ENCODE data around the gene PRTN3. TPM values are rescaled to one million over a fixed set of nuclear protein-coding genes. Genes with fewer than 3 reads are reported as not detected.
A peak's percentile ranks its signal among the peaks of the same experiment; 100 is the strongest.

Gene PRTN3
- total and polyA plus RNA-seq, 4 donors: 0.17 to 225 (median 1.7) TPM

DNA sequence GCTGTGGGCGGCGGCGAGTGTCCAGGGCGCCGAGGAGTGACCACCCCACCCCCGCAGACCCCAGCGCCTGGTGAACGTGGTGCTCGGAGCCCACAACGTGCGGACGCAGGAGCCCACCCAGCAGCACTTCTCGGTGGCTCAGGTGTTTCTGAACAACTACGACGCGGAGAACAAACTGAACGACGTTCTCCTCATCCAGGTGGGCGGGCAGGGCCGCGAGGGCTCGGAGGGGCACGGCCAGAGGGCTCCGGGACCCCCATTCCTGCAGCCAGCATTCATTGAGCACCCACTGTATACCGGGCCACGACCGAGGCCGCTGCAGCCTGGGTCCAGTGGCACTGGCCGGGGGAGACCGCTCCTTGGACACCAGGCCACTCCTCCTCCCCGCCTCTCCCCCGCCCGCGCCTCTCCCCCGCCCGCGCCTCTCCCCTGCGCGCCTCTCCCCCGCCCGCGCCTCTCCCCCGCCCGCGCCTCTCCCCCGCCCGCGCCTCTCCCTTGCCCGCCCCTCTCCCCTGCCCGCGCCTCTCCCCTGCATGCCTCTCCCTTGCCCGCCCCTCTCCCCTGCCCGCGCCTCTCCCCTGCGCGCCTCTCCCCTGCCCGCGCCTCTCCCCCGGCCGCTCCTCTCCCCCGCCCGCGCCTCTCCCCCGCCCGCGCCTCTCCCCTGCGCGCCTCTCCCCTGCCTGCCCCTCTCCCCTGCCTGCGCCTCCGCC, 3.2 kb downstream of the PRTN3 start:
- TF ChIP-seq SP1 (IDR thresholded peaks at IDR 0.05): no peak
- no peak for TF ChIP-seq ATF3 (IDR thresholded peaks at IDR 0.05)
- TF ChIP-seq TAF1 (conservative IDR thresholded peaks at IDR 0.05): no peak
- no peak for TF ChIP-seq HNF4G (IDR thresholded peaks at IDR 0.05)
- TF ChIP-seq EGR1 (IDR thresholded peaks at IDR 0.05; ENCODE audit: low read depth in 2 of 2): no peak
- TF ChIP-seq NR2F2 (IDR thresholded peaks at IDR 0.05): no peak
- TF ChIP-seq, protein P1, sequence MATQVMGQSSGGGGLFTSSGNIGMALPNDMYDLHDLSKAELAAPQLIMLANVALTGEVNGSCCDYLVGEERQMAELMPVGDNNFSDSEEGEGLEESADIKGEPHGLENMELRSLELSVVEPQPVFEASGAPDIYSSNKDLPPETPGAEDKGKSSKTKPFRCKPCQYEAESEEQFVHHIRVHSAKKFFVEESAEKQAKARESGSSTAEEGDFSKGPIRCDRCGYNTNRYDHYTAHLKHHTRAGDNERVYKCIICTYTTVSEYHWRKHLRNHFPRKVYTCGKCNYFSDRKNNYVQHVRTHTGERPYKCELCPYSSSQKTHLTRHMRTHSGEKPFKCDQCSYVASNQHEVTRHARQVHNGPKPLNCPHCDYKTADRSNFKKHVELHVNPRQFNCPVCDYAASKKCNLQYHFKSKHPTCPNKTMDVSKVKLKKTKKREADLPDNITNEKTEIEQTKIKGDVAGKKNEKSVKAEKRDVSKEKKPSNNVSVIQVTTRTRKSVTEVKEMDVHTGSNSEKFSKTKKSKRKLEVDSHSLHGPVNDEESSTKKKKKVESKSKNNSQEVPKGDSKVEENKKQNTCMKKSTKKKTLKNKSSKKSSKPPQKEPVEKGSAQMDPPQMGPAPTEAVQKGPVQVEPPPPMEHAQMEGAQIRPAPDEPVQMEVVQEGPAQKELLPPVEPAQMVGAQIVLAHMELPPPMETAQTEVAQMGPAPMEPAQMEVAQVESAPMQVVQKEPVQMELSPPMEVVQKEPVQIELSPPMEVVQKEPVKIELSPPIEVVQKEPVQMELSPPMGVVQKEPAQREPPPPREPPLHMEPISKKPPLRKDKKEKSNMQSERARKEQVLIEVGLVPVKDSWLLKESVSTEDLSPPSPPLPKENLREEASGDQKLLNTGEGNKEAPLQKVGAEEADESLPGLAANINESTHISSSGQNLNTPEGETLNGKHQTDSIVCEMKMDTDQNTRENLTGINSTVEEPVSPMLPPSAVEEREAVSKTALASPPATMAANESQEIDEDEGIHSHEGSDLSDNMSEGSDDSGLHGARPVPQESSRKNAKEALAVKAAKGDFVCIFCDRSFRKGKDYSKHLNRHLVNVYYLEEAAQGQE (IDR thresholded peaks at IDR 0.05): no peak
- TF ChIP-seq, protein P2, sequence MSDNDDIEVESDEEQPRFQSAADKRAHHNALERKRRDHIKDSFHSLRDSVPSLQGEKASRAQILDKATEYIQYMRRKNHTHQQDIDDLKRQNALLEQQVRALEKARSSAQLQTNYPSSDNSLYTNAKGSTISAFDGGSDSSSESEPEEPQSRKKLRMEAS (IDR thresholded peaks at IDR 0.05): no peak
- no peak for TF ChIP-seq ZBTB33 (IDR thresholded peaks at IDR 0.05)
- TF ChIP-seq FOXA2 (IDR thresholded peaks at IDR 0.05): no peak
- no peak for TF ChIP-seq RAD21 (IDR thresholded peaks at IDR 0.05)
- TF ChIP-seq RXRA (IDR thresholded peaks at IDR 0.05): no peak
- 40% methylated on average over 65 of the region's 70 CpGs for WGBS
- Histone ChIP-seq H3K27ac (ENCODE audit: low read depth in 1 of 2, low read length in 2 of 2) (no peak overlapping the region), H3K4me1 (ENCODE audit: control insufficient read depth in 4 of 4, insufficient read depth in 4 of 4, low read length in 3 of 4) (peaks cover 3 to 9% (median 4%) of the 10 kb centered on the region in 4 donors), H3K36me3 (ENCODE audit: control insufficient read depth in 4 of 4, insufficient read depth in 3 of 4, low read depth in 1 of 4, low read length in 3 of 4) (no peaks in the 10 kb centered on the region), H3K9me3 (ENCODE audit: control insufficient read depth in 4 of 4, low read length in 3 of 4) (no peaks in the 10 kb centered on the region), H3K4me3 (ENCODE audit: low read depth in 1 of 3, low read length in 3 of 3) (peak overlapping the region in 1 of 3 donors; percentile 9), H3K9ac (ENCODE audit: low read depth in 1 of 2, low read length in 2 of 2) (no peak overlapping the region), H3K27me3 (ENCODE audit: control insufficient read depth in 4 of 4, insufficient read depth in 4 of 4, low read length in 3 of 4) (peaks cover 0 to 5% (median 1%) of the 10 kb centered on the region in 4 donors)
- DNase-seq (ENCODE audit: low spot score): no peak

DNA sequence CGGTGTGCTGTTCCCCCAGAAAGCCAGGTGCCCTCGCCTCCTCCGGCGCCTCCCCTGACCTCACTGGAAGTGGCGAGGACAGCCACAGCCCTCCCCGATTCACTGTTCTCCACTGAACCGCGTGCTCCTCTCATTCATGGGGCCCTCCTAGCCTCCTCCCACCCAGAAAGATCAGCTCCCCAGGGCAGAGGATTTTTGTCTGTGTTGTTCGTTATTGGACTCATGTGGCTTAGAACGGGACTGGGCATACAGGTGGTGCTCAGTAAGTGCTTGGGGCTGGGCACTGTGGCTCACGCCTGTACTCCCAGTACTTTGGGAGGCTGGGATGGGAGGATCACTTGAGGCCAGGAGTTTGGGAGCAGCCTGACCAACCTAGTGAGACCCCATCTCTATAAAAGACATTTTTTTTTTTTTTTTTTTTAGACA, 3.8 kb downstream of the PRTN3 start:
- Histone ChIP-seq H3K4me3 (ENCODE audit: low read depth in 1 of 3, low read length in 3 of 3) (no peak overlapping the region), H3K27ac (ENCODE audit: low read depth in 1 of 2, low read length in 2 of 2) (no peak overlapping the region), H3K27me3 (ENCODE audit: control insufficient read depth in 4 of 4, insufficient read depth in 4 of 4, low read length in 3 of 4) (peaks cover 0 to 5% (median 1%) of the 10 kb centered on the region in 4 donors), H3K4me1 (ENCODE audit: control insufficient read depth in 4 of 4, insufficient read depth in 4 of 4, low read length in 3 of 4) (peaks cover 0 to 9% (median 3%) of the 10 kb centered on the region in 4 donors), H3K9me3 (ENCODE audit: control insufficient read depth in 4 of 4, low read length in 3 of 4) (no peaks in the 10 kb centered on the region), H3K36me3 (ENCODE audit: control insufficient read depth in 4 of 4, insufficient read depth in 3 of 4, low read depth in 1 of 4, low read length in 3 of 4) (no peaks in the 10 kb centered on the region), H3K9ac (ENCODE audit: low read depth in 1 of 2, low read length in 2 of 2) (no peak overlapping the region)
- 54% methylated on average over 11 of the region's 11 CpGs for WGBS
- no peak for DNase-seq (ENCODE audit: low spot score)
- no peak for TF ChIP-seq RXRA (IDR thresholded peaks at IDR 0.05)
- TF ChIP-seq HNF4A (conservative IDR thresholded peaks at IDR 0.05): no peak
- no peak for TF ChIP-seq FOXA2 (IDR thresholded peaks at IDR 0.05)
- TF ChIP-seq GABPA (IDR thresholded peaks at IDR 0.05 in 1 of 2, conservative IDR thresholded peaks at IDR 0.05 in 1 of 2): no peak
- TF ChIP-seq, protein P1 (IDR thresholded peaks at IDR 0.05): no peak
- TF ChIP-seq RAD21 (IDR thresholded peaks at IDR 0.05): no peak
- TF ChIP-seq EGR1 (IDR thresholded peaks at IDR 0.05; ENCODE audit: low read depth in 2 of 2): no peak
- TF ChIP-seq, protein P2 (IDR thresholded peaks at IDR 0.05): no peak
- no peak for TF ChIP-seq SP1 (IDR thresholded peaks at IDR 0.05)
- no peak for TF ChIP-seq JUND (IDR thresholded peaks at IDR 0.05)
- no peak for TF ChIP-seq YY1 (IDR thresholded peaks at IDR 0.05)
- no peak for TF ChIP-seq NR2F2 (IDR thresholded peaks at IDR 0.05)
- no peak for TF ChIP-seq FOXA1 (IDR thresholded peaks at IDR 0.05)
- TF ChIP-seq TAF1 (conservative IDR thresholded peaks at IDR 0.05): no peak
- no peak for TF ChIP-seq ATF3 (IDR thresholded peaks at IDR 0.05)
- TF ChIP-seq HNF4G (IDR thresholded peaks at IDR 0.05): no peak
- no peak for TF ChIP-seq ZBTB33 (IDR thresholded peaks at IDR 0.05)

Measured in liver (tissue), 9 donors.